AG09309 (cell line): Measurements from ENCODE around the gene SMPD1.

Experiments used
- DNase-seq: peaks from one replicate; pipeline ENCODE4 v3.0.0-alpha.2; 2010; ENCODE audit warnings: low read depth
- H3K4me3 ChIP-seq: 2 replicates; pipeline ENCODE4 v1.5.1; 2011; ENCODE audit warnings: mild to moderate bottlenecking, low read depth, low read length, moderate library complexity; ENCODE audit not compliant: control insufficient read depth
- TF ChIP-seq, protein P1 (sequence below): IDR thresholded peaks from 2 replicates; pipeline ENCODE4 v1.5.1; 2011; ENCODE audit warnings: mild to moderate bottlenecking, low read depth, low read length, inconsistent platforms; ENCODE audit not compliant: insufficient read depth, control insufficient read depth; ENCODE audit errors: missing control alignments

The SMPD1 gene

DNA sequence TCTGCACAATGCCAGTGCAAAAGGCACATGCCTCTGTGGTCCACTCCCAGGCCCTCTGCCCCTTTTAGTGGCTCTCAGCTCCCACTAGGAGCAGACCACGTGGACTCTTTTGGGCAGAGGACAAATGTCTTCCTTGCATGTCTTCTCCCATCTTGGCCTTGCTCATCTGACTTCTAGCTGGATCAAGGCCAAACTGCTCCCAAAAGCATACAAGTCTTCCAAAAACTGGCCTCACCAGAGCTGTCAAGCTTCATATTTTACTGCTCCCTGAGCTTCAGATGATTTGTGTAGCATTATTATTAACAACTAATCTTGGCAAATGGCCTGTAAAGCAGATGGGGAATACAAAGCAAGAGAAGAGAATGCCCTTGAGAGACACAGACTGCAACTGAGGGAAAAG is 6.9 kb downstream of the SMPD1 start:
- DNase-seq, result no peak
- no peak overlapping the region for H3K4me3 ChIP-seq
- TF ChIP-seq, protein P1, sequence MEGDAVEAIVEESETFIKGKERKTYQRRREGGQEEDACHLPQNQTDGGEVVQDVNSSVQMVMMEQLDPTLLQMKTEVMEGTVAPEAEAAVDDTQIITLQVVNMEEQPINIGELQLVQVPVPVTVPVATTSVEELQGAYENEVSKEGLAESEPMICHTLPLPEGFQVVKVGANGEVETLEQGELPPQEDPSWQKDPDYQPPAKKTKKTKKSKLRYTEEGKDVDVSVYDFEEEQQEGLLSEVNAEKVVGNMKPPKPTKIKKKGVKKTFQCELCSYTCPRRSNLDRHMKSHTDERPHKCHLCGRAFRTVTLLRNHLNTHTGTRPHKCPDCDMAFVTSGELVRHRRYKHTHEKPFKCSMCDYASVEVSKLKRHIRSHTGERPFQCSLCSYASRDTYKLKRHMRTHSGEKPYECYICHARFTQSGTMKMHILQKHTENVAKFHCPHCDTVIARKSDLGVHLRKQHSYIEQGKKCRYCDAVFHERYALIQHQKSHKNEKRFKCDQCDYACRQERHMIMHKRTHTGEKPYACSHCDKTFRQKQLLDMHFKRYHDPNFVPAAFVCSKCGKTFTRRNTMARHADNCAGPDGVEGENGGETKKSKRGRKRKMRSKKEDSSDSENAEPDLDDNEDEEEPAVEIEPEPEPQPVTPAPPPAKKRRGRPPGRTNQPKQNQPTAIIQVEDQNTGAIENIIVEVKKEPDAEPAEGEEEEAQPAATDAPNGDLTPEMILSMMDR, result no peak

DNA sequence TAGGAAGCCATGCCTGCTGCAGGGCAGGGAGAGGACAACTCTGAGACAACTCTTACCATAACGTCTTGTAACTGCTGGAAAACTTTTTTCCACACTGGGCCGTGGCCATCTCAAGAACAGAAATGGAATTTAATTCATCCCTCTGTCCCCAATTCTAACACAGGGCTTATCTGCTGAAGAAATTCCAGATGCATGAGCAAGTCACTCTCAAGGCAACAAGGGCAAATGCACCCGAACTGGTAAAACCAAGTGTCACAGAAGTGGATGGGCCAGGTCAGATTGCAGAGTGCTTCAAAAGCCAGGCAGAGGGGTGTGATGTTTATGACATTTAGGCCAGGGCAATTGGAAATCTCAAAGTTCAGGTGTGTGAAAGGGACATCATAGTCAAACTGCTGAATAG is 7.4 kb downstream of the SMPD1 start:
- no peak overlapping the region for H3K4me3 ChIP-seq
- TF ChIP-seq, protein P1, result no peak
- DNase-seq, result no peak

DNA sequence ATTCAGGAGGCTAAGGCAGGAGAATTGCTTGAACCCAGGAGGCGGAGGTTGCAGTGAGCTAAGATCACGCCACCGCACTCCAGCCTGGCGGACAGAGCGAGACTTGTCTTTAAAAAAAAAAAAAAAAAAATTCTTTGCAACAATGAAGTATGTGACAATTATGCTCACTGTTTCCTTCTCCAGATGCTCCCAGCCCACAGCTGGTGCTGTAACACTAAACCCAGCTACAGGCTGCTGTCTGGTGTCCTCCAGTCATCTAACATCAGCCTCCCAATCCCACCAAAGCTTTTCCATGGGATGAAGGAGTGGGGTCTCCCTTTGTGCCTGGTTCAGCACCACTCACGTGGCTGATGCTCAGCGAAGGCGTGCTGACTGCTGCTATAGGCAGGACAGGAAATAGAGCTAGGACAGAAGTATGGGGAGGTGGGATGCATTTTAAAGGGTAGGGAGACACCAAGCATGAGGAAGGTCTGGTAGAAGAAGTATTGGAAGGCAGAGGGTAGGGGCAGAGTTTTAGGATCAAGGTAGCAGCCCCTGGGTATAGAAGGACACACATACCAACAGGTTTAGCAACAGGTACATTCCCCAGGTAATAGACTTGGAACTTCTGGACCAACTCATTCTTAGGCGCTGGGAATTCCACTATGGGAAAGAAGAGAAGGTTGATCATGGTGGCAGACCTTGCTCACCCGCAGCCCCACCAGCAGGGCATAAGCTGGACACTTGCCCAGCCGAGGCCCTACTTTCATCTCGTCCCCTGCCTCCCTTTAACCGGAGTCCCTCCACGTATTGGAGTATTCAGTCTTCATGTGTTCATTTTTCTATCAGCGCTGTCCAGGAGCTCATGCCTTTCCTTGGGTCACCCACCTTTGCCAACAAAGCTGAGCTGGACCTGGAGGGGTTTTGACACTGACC is 10.4 kb downstream of the SMPD1 start:
- TF ChIP-seq, protein P1, result no peak
- H3K4me3 ChIP-seq, result no peak overlapping the region
- DNase-seq, result no peak

DNA sequence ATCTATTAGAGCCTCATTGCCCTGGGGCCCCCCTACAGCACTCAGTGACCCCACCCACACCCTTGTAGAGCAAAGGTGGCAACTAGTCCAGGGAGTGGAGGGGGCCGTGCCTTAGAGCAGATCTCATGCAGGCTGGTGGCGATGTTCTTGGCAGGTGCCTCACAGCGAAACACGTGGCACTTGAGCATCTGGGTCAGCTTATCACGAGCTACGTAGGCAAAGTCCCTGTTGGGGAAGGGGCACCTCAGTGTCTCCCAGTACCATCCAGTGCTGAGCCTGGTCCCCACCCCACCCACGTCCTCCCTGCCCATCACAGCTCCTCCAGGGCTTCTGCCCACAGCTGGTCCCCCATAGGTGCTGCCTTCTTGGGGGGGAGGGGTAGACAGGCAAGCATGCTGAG is 11.2 kb downstream of the SMPD1 start:
- no peak for DNase-seq
- H3K4me3 ChIP-seq, result no peak overlapping the region
- TF ChIP-seq, protein P1, result no peak

DNA sequence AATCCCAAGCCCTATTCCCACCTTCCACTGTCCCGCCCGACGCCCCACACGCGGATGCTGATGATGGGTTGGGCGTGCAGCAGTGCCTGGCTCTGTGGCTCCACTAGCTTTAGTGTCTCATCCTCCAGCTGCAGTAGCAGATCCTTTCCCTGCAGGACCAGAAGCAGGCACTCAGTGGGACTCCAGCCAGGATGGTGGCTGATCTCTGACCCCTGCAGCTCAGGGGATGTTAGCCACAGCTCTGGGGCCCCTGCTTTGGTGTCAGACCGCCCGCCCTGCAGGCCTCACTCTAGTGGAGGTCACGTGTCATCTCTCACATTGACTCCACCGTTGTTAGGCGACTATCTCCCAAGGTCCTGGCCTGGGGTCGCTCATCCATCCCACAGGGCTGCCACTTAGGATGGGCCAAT is 11.8 kb downstream of the SMPD1 start:
- no peak overlapping the region for H3K4me3 ChIP-seq
- TF ChIP-seq, protein P1, result no peak
- no peak for DNase-seq

DNA sequence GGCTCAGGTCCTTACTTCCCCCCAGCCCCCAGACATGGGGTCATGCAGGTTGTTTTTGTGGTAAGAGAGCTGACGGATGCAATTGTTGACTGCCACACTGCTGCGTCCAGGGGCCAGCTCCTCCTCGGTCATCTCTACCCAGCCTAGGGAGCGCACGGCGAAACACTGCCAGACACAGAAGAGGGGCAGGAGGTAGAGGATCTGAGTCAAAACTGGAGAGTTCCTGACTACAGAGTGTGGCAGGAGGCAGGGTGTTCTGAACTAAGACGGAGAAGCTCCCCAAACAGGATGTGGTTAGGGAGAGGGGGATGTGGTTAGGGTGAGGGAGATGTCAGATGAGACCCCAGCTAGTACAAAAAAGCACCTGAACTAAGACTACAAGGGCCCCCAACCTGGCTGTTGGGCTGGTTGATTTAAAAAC is 12.3 kb downstream of the SMPD1 start:
- TF ChIP-seq, protein P1, result no peak
- H3K4me3 ChIP-seq, result no peak overlapping the region
- DNase-seq, result no peak

DNA sequence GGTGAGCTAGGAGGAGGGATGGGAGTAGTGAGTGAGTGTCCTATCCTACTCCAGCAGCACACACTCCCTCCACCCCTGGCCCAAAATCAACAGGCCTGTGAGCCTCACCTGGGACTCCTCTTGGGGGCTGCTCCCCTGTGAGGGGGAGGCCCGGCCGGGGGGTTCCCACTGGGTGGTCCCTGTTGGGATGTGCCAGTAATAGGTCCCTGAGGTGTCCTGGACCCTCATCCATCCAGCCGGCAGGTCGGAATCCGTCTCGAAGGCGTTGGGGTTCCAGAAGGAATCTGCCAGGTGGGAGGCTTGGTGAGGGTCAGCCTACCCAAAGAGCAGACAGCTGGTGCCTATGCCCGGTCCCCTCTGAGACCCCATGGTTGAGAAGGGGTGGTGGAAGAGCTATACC is 13.3 kb downstream of the SMPD1 start:
- H3K4me3 ChIP-seq, result no peak overlapping the region
- DNase-seq, result no peak
- TF ChIP-seq, protein P1, result no peak
